MM.1S (cell line): Measurements from ENCODE around the gene POU4F2.

Experiments used
- CTCF ChIP-seq: fragments of 300-600 bp; sonication (generic); IDR thresholded peaks from 2 replicates; pipeline ENCODE4 v1.5.1; 2016; ENCODE audit warnings: antibody characterized with exemption, low read length, mixed read lengths
- EZH2 ChIP-seq: fragments of 300-600 bp; sonication (generic); optimal IDR thresholded peaks from 2 replicates; pipeline ENCODE3; 2017; ENCODE audit warnings: low read depth, mild to moderate bottlenecking, antibody characterized with exemption, low read length, mixed read lengths
- EZH2phosphoT487 ChIP-seq: fragments of 300-600 bp; sonication (generic); IDR thresholded peaks from 2 replicates; pipeline ENCODE4 v1.6.1; 2018; ENCODE audit warnings: antibody characterized with exemption, low read length

GRCh38 chr4:146654687-146655520 lies 16.2 kb downstream of the POU4F2 start:
- TF ChIP-seq CTCF (no peak), EZH2phosphoT487 (no peak), EZH2 (no peak)
